Measurements from ENCODE around the gene MGLL.
"Not testable (repeated sequence)": the region's sequence is repeated elsewhere in the genome, so short reads cannot be mapped to it uniquely, and the experiment has no call there.

The MGLL gene

DNA sequence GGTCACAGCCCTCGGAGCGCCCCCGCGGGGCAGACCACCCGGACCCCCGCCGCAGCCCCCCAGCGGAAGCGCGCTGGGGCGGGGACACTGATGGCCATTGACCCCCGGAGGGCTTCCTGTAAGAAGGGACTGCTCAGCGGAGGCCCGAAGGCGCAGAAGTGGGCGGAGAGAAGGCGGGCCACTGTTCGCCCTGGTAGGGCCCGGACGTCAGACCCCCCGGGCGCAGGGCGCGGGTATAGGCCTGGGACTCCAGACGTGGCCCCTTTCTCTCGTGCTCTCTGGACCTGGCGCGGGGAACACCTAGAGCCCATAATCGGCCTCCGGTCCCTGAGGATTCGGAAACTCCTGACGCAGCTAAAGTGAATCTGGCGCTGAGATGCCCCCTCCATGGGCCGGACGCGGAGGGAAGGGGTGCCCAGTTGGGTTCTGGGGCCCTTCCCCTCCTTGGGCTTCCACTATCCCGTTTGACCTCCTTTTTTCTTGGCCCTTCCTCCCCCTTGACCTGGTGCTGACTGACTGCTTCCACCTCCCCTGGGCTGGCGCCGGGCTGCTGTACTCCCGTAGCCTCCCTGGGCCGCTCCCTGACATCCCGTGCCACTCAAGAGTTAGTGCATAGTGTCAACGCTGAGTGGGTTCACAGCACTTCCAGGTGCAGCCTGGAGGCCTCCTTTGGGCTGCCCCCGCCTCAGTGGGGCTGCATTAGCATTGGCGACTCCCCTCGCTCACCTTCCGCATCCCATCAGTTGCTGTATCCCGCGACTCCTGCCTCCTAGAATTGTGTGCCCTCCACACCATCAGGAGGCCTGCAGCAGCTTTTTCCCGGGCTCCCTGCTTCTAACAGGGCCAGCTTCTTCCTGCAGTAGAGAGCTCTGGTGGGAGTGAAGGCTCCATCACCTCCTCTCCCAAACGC is 148.9 kb downstream of the MGLL start:
- DNase-seq (ENCODE audit: low read depth): no peak

DNA sequence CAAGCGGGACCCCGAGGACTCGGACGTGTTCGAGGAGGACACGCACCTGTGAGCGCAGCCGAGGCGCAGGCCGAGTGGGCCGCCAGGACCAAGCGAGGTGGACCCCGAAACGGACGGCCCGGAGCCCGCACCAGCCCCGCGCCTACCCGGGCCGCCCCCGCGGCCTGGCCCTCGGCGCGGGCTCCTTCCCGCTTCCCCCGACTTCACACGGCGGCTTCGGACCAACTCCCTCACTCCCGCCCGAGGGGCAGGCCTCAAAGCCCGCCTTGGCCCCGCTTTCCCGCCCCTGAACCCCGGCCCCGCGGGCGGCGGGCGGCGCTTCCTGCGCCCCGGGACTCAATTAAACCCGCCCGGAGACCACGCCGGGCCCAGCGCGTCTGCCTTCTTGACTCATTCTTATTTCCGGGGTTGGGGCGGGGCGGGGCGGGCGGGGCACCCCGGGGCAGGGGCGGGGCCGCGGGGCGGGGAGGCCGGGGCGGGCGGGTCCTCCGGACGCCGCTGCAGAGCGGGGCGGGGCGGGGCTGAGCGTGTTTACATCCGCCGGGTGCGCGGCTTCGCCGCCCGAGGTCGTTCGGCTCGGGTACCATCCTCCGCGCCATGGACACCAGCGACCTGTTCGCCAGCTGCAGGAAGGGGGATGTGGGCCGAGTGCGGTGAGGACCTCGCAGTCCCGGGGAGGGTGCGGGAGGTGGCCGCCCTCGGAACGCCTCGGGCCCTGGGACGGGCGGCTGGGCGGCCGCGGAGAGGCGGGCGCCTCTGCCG is 149.7 kb downstream of the MGLL start, which contains the start of gene ABTB1:
TSS of gene ABTB1 (plus strand) at position 524 of the 762 bp plus-strand sequence. CDS start at position 598, 74 bp downstream.
- no peak for DNase-seq (ENCODE audit: low read depth)

DNA sequence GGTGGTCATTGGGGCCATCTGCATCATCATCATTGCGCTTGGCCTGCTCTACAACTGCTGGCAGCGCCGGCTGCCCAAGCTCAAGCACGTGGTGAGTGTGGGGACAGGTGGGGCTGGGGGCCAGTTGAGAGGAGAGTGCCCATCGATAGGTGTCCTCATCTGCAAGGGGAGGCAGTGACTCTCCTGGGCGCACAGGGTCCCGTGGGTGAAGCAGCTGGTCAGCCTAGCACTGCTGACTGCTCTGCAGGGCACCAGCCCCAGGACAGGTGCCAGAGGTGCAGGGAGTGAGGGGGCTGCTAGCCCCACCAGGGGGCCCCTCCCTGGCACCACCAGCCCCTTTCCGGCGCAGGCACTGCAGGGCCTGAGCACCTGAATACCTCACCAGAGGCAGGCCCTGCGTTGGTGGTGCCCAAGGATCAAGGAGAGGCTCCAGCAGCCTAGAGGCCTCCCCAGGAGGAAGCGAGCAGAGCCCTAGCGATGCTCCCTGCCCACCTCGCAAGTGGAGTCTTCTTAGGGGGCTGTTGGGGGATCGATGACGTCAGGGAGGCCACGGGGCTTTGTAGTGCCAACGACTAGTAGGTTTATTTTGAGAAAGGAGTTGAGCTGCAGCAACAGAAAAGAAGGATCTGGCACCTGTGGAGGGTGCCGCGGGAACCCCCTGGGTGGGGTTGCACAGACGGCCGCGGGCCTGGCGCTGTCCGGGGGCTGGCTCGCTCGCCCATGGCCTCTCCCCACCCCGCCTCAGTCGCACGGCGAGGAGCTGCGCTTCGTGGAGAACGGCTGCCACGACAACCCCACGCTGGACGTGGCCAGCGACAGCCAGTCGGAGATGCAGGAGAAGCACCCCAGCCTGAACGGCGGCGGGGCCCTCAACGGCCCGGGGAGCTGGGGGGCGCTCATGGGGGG is 150.5 kb downstream of the MGLL start:
- DNase-seq (ENCODE audit: low read depth): no peak

DNA sequence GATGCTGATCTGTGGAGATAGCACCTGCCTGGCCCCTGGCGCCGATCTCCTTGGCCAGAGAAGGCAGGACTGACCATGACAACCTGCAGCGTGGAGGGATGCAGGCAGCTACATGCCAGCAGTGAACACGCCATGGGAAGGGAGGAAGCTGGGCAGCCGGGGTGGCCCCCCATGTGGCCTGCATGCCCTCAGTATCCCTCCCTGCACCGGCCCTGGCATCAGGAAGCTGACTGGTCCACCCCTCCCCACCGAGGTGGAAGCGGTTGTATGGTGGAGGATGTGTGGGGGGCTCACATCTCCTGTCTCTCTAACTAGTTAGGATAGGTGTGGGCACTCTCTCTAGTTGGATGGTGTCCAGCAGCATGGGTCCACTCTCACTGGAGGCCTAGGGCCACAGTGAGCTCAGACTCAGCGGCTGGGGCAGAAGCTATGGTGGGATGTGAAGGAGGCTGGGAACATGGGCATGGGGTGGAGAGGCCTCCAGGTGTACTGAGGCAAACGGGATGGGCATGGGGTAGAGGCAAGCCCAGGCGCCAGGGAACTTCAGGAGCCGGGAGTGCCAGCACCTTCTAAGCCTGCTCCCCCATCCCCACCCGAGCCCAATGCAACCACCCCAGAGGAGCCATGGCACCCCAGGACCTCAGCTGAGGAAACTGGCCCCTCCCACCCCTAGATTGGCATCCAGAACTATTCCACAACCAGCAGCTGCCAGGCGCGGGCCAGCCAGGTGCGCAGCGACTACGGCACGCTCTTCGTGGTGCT is 151.4 kb downstream of the MGLL start:
- no peak for DNase-seq (ENCODE audit: low read depth)

DNA sequence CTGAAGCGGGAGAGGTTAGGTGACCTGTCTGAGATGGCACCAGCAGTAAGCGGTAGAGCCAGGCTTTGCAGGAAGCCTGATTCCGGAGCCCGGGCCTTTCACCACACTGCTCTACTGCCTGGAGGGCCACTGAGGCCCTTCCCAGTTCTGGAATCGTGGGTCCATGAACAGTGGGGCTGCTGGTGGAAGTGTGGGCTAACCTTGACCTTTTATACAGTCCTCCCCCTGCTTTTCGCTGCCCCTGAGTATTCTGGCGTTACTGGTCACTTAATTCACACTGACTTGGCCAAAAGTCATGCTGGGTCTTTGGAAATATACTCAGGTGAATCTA is 152.1 kb downstream of the MGLL start:
- no peak for DNase-seq (ENCODE audit: low read depth)

DNA sequence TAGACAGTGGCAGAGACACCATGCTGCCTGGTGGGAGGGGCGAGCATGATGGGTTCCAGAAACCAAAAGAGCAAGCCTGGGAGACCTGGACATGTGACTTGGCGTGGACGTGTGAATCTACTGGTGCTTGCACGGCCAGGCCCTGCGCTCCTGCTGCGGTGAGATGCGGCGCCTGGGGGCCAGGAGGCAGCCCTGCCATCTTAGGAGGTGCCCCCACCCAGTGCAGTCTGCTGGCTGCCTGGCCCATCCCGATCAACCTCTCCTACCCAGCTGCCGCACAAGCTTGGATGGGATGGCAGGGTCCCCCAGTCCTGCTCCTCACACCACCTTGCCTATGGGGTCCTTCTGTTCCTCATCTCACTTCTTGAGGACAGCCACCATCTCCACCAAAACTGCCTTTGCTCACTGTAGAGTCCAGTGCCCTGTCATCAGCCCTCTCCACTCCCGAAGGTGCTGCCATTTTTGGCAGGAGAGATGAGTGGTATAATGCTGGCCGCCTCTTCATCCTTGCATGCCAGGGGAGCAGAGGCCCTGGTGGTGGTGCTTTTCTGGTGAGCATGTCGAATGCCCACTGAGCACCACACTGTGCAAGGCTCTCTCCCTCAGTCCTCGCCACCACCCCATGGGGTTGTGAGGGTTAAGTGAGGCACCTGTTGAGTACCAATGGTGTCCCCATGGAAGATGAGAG is 152.6 kb downstream of the MGLL start:
- no peak for DNase-seq (ENCODE audit: low read depth)

DNA sequence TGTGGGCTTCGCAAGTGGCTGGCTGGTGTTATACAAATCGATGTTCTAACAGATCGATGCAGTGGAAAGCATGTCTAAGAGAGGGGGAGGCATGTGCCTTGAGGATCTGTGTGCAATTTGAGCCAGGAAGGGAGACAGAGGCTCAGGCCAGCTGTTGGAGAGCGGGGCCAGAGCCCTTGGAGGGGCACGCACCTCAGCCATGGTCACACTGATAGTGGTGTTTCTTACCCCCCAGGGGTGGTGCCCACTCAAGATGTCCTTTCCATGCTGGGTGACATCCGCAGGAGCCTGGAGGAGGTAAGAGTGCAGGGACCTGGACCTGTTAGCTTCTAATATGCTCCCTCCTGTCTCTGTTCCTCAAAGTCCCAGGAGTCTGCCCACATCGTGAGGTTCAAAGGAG is 153.4 kb downstream of the MGLL start:
- no peak for DNase-seq (ENCODE audit: low read depth)

DNA sequence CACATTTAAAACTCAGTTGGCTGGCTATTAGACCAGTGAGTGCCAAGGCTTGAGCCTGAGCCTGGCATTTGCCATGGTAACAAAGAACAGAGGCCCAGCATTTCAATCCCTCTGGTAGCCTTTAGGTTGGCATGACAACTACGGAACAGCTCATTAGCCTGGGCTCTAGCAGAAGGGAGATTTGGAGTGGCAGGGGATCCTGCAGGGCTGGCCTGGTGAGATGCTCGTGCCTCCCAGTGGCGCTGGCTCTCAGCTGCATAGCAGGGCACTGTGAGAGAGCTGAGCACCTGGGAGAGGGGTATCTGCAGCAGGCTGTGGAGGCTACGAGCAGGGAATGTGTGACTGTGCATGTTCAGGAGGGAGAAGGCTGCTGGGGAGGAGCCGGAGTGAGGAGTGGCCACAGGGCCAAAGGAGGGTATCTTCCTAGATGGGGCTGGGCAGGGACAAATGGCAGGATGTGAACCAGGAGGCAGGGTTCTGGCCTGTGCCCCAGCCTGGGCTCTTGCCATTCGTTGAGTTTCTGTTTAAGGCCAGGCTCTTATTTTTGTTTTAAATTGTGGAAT is 155.1 kb downstream of the MGLL start:
- no peak for DNase-seq (ENCODE audit: low read depth)

DNA sequence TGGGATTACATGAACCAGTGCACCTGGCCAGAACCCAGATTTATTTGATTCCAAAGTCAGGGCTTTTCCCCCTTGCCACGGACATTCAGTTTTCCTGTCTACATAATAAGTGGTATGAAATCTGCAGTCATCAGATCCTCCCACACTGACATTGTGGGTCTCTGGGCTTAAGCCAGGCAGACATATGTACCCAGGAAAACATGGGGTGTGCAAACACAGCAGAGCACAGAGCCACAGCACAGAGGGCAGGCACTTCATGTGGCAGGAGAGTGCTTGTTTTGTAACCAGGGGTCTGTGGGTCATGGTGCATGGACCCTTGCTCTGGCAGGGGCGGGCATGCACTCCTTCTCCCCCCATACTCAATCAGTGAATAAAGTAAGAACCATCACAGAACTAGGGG is 155.6 kb downstream of the MGLL start:
- no peak for DNase-seq (ENCODE audit: low read depth)

DNA sequence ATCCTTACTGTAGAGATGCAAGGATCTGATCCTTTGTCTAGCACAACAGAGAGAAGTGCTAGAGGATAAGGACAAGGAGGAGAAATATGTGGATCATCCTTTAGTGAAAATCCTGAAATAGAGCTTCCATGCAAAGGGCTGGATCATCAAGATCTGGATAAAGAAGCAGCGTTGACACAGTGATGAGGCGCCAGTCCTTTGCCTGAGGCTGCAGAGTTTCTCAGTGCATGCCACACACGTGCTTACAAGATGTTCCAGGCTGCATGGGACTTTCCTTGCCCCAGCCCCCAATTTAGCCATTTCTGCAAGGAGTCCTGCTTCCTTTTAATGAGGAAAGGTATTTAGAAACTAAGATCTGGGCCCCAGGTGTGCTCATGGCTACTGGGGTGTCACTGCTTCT is 156.7 kb downstream of the MGLL start:
- DNase-seq (ENCODE audit: low read depth): no peak

DNA sequence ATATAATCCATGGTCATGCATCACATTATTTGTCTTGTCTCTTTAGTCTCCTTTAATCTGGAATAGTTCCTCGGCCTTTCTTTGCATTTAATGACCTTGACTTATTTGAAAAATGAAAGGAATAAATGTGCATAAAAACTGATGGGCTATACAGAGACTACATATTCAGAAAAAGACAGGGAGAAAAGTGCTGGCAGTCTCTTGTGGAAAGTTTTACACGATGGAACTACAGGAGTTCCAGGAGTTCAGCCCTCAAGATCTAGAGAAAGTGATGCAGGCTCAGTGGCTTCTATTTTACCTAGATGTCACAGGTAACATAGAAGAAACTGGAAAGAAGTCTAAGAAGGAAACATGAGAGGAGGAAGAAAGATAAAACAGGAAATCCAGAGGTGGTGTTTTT is 157.2 kb downstream of the MGLL start:
- DNase-seq (ENCODE audit: low read depth): no peak

DNA sequence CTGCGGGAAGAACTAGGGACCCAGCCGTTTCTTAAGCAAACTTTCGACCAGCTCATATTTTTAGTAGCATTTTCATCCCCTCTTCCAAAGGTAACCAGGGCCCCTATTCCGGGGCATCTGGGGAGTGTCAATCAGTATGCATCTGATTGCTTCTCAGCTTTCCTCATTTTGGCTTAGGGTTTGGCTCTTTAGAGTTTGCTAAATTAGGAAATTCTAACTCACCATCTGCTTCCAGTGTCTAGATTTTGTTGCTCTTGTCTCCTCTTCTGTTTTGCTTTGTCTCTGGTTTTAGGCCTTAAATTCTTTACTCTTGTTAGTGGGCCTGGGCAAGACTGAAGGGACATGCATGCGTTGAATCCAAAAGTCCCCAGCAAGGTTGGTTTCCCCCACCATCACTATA is 159.2 kb downstream of the MGLL start:
- no peak for DNase-seq (ENCODE audit: low read depth)

DNA sequence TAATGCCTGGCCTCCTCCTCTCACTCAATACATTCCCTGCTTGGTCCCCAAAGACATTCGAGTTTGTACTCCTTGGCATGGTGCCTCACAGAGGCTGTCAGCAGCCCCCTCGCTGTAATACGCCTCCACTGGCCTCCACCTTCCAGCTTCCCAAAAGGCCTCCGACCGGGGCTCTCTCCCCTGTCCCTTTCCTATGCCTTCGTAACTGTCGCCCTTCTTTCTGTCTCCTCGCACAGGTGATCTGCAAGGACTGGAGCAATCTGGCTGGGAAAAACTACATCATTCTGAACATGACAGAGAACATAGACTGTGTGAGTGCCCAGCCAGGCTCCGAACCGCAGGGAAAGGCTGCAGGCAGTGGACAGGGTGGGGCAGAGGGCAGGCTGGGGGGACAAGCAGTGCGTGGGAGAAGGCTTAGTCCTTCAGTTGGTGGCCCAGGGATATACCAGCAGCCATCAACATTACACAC is 160.3 kb downstream of the MGLL start:
- DNase-seq (ENCODE audit: low read depth): no peak

DNA sequence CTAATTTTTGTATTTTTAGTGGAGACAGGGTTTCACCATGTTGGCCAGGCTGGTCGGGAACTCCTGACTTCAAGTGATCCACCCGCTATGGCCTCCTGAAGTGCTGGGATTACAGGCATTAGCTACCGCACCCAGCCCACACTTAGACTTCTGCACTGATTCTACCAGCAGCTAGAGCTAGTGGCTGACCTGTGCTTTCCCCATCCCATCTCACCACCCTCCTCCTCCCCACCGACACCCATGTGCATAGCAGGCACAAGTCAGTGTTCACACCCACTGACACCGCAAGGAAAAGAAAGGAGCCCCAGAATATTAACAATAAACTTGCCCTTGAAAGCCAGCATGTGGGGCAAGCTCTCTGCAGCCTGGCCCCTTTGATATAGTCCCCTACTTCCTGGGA is 160.7 kb downstream of the MGLL start:
- DNase-seq (ENCODE audit: low read depth): no peak

DNA sequence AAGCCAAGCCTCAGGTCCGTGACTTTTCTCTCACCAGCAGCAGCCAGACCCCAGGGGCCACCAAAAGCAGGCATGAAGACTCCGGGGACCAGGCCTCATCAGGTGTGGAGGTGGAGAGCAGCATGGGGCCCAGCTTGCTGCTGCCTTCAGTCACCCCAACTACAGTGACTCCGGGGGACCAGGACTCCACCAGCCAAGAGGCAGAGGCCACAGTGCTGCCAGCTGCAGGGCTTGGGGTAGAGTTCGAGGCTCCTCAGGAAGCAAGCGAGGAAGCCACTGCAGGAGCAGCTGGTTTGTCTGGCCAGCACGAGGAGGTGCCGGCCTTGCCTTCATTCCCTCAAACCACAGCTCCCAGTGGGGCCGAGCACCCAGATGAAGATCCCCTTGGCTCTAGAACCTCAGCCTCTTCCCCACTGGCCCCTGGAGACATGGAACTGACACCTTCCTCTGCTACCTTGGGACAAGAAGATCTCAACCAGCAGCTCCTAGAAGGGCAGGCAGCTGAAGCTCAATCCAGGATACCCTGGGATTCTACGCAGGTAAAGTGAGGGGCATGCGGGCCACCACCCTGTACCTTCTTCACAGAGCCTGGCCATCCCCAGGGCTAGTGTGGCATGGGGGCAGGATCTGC is 161.6 kb downstream of the MGLL start:
- no peak for DNase-seq (ENCODE audit: low read depth)

DNA sequence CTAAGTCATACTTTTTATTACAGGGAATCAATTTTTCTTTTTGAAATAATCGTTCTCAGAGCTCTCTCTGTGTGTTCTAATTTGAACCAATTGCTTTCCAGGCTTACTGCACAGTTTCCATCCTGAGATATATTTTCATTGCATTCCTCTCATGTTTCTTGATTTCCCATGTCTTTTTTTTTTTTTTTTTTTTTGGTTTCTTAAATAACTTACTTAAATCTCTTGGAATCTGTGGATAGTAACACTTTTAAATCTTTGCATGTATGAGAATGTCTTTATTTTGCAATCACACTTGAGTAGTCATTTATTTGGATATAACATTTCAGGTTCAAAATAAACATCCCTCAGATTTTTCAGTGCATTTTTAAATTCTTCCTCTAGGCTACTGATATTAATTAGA is 164.1 kb downstream of the MGLL start:
- DNase-seq (ENCODE audit: low read depth): no peak

DNA sequence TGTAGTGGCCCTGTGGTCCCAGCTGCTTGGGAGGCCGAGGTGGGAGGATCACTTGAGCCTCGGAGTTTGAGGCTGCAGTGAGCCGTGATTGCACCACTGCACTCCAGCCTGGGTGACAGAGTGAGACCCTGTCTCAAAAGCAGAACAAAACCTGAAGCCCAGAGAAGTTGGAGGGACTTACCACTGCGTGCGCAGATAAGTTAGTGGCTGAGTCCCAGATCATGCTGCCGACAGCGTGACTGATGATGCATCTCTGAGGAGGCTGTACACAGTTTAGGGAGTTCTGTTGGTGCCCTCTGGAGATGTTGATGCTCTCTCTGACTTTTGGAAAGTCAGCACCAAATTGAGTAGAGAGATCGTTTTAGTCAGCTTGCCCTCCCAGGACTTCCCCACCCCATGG is 165.4 kb downstream of the MGLL start:
- no peak for DNase-seq (ENCODE audit: low read depth)

DNA sequence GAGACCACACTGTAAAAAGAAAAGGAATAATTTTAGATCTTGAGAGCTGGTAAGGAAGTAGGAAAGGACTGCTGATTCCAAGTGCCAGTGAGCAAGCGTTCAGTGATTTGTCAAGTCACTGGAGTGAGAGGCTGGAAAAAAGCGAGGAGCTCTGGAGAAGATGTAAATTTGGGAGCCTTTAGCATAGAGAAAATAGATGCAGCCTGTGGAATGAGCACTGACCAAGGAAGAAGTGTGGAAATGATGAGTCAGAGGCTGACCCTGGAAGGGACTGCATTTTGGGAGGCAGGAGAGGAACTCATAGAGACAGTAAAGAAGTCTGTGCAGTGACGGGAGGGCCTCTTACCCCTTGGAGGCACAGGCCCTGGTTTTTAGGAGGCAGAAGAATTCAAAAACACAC is 166.7 kb downstream of the MGLL start:
- peak; percentile 26 for DNase-seq (ENCODE audit: low read depth)

DNA sequence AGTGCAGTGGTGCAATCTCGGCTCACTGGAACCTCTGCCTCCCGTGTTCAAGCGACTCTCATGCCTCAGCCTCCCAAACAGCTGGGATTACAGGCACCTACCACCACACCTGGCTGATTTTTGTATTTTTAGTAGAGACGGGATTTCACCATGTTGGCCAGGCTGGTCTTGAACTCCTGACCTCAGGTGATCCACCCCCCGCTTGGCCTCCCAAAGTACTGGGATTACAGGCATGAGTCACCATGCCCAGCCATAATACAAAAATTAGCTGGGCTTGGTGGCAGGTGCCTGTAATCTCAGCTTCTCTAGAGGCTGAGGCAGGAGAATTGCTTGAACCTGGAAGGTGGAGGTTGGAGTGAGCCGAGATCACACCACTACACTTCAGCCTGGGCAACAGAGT is 167.3 kb downstream of the MGLL start:
- DNase-seq (ENCODE audit: low read depth): not testable (repeated sequence)

DNA sequence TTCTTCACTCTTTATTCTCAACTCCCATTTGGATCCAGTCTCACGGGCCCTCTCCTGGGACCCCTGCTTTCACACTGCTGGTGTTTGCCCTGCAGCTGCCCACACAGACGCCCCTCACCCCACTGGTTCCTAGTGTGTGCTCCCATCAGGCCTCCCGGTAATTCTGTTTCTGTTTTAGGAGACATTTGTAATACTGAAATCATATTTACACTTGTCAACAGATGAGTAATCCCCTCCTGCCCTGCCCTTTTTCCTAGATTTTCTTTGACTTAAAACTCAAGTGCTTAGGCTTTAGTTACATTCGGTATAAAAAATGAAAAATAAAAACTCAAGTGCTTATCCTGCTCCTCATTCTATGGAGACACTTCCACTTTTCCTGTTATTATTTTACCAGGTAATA is 167.9 kb downstream of the MGLL start:
- no peak for DNase-seq (ENCODE audit: low read depth)

Measured in HS-27A (cell line).